ENCODE results near the gene ERGIC3. TPM values are rescaled to one million over a fixed set of nuclear protein-coding genes. Genes with fewer than 3 reads are reported as not detected.

ERGIC3 gene
- total and polyA plus RNA-seq, 2 of the 4 experiments (the other 2 are of a cell fraction), result 434 to 438 TPM

DNA sequence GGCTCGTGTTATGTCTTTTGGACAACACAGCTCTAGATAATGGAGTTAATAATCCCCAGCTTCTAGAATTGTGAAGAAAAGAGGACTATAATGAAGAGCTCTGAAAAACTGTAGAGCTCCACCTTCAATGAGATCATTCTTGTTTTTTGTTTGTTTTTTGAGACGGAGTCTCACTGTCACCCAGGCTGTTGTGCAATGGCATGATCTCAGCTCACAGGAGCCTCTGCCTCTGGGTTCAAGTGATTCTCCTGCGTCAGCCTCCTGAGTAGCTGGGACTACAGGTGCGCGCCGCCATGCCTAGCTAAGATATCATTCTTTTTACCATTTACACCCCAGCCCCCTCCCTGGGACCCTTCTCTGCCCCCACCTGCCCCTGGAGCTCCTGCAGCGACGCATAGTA lies 36.6 kb downstream of the ERGIC3 start:
- ATAC-seq (ENCODE audit: low read depth) (no peak), DNase-seq (no peak)
- H4K8ac ChIP-seq (ENCODE audit: low read depth in 2 of 2, low read length in 2 of 2), result no peak overlapping the region
- H3K4me1 ChIP-seq (ENCODE audit: control insufficient read depth, insufficient read depth, low read length), result no peaks in the 10 kb centered on the region
- H3K9me3 ChIP-seq (ENCODE audit: control insufficient read depth, insufficient read depth, low read length), result no peaks in the 10 kb centered on the region
- no peak overlapping the region for H3K9ac ChIP-seq (ENCODE audit: low read depth, low read length)
- intact Hi-C loops (cut with micrococcal nuclease), result no loop called here
- no peak overlapping the region for H3K4me2 ChIP-seq (ENCODE audit: low read depth, low read length)
- no peak overlapping the region for H4K5ac ChIP-seq (ENCODE audit: low read depth, low read length)
- H3K36me3 ChIP-seq (ENCODE audit: control insufficient read depth, insufficient read depth, low read length), result no peaks in the 10 kb centered on the region; the same call in 1 of the 2 replicates
- H2AFZ ChIP-seq (replicated peaks; ENCODE audit: low read length, poor library complexity), result no peak overlapping the region
- 54% methylated on average over 2 of the region's 8 CpGs; no CpG with 5 or more reads in 1 of the 2 experiments for WGBS, 2 experiments (ENCODE audit: extremely low coverage in 2 of 2, insufficient read length in 1 of 2)
- H3K4me3 ChIP-seq (ENCODE audit: insufficient read depth, low read depth, low read length), result no peak overlapping the region
- in situ Hi-C loops (cut with MboI; ENCODE audit: low sequenced_read_pairs), result no loop called here
- no peak overlapping the region for H3K18ac ChIP-seq (ENCODE audit: low read depth, low read length)
- H3K9me1 ChIP-seq (ENCODE audit: insufficient read depth, low read length), result no peaks in the 10 kb centered on the region
- no peak overlapping the region for H3K27ac ChIP-seq (ENCODE audit: insufficient read depth, low read length)
- H4K20me1 ChIP-seq (ENCODE audit: insufficient read depth, low read length), result no peaks in the 10 kb centered on the region
- H3K79me1 ChIP-seq (ENCODE audit: low read depth in 1 of 2, low read length in 2 of 2), result no peaks in the 10 kb centered on the region
- ChIA-PET POLR2A (ENCODE audit: unreplicated experiment) (no interaction called here), CTCF (interaction anchor here (0.5 kb wide), 1 partner anchor 42 kb away, joined by 4 read pairs; no protein-coding TSS in a partner anchor)
- dilution Hi-C loops (cut with HindIII; ENCODE audit: low sequenced_read_pairs, unreplicated experiment), result no loop called here
- no peak overlapping the region for H3K56ac ChIP-seq (ENCODE audit: extremely low read depth, insufficient read depth, low read length)
- H3K4ac ChIP-seq (ENCODE audit: low read depth, low read length), result no peak overlapping the region
- H2BK20ac ChIP-seq (ENCODE audit: low read depth, low read length), result no peak overlapping the region
- TF ChIP-seq MAZ (IDR thresholded peaks at IDR 0.05; ENCODE audit: borderline replicate concordance, low read depth, low read length), result no peak
- TF ChIP-seq CEBPB (IDR thresholded peaks at IDR 0.05; ENCODE audit: low read depth, low read length), result peak; percentile 77
- no peak for TF ChIP-seq FOS (IDR thresholded peaks at IDR 0.05; ENCODE audit: low read depth, low read length)
- TF ChIP-seq RFX5 (IDR thresholded peaks at IDR 0.05; ENCODE audit: low read depth, low read length), result no peak
- TF ChIP-seq, protein P1, sequence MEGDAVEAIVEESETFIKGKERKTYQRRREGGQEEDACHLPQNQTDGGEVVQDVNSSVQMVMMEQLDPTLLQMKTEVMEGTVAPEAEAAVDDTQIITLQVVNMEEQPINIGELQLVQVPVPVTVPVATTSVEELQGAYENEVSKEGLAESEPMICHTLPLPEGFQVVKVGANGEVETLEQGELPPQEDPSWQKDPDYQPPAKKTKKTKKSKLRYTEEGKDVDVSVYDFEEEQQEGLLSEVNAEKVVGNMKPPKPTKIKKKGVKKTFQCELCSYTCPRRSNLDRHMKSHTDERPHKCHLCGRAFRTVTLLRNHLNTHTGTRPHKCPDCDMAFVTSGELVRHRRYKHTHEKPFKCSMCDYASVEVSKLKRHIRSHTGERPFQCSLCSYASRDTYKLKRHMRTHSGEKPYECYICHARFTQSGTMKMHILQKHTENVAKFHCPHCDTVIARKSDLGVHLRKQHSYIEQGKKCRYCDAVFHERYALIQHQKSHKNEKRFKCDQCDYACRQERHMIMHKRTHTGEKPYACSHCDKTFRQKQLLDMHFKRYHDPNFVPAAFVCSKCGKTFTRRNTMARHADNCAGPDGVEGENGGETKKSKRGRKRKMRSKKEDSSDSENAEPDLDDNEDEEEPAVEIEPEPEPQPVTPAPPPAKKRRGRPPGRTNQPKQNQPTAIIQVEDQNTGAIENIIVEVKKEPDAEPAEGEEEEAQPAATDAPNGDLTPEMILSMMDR (conservative IDR thresholded peaks at IDR 0.05; ENCODE audit: low read depth, low read length), result no peak
- H2BK120ac ChIP-seq (ENCODE audit: low read depth, low read length), result no peak overlapping the region
- no peak overlapping the region for H3K14ac ChIP-seq (replicated peaks; ENCODE audit: low read depth, low read length)
- H2BK15ac ChIP-seq (ENCODE audit: low read depth, low read length), result no peak overlapping the region
- no TSS peak for BruUV-seq (replicated peaks)
- H3K27me3 ChIP-seq (ENCODE audit: control insufficient read depth, insufficient read depth, low read length), result peaks cover 12% of the 10 kb centered on the region; the same call in 1 of the 2 replicates
- no peak overlapping the region for H2AK5ac ChIP-seq (ENCODE audit: low read depth, low read length)
- H2AK9ac ChIP-seq (replicated peaks; ENCODE audit: low read depth, low read length, poor library complexity), result no peak overlapping the region
- no peak overlapping the region for H2BK5ac ChIP-seq (ENCODE audit: low read depth, low read length, poor library complexity, severe bottlenecking)
- no peak overlapping the region for H4K91ac ChIP-seq (ENCODE audit: insufficient read depth, low read depth, low read length)
- H3K23ac ChIP-seq (ENCODE audit: low read depth, low read length), result no peak overlapping the region

Measured in IMR-90 (cell line).